Tibial artery (tissue), 4 donors: ENCODE data around the gene SENP6.
"Not testable (repeated sequence)": the region's sequence is repeated elsewhere in the genome, so short reads cannot be mapped to it uniquely, and the experiment has no call there.

Experiments
- DNase-seq, 2 donors: peaks; one replicate each; pipeline ENCODE4 v3.0.0-alpha.2; 2019
- H3K27ac ChIP-seq, 2 donors: fragments of 200-600 bp; sonication (generic) in 1 of 2; 1 replicate in 1 of 2; 2 replicates in 1 of 2; pipeline ENCODE4 v1.5.1; 2018 to 2019; ENCODE audit warnings: mild to moderate bottlenecking in 1 of 2
- H3K27me3 ChIP-seq, 2 donors: fragments of 200-600 bp; sonication (generic) in 1 of 2; one replicate each; pipeline versions ENCODE4 v1.5.1 to v1.6.0; 2016 to 2019
- H3K36me3 ChIP-seq, 3 donors: fragments of 200-600 bp; sonication (generic) in 2 of 3; one replicate each; pipeline ENCODE4 v1.5.1; 2016 to 2019; ENCODE audit warnings: mild to moderate bottlenecking in 2 of 3
- H3K4me1 ChIP-seq, 4 donors: fragments of 200-600 bp; sonication (generic) in 2 of 4; 1 replicate in 3 of 4; 2 replicates in 1 of 4; pipeline ENCODE4 v1.5.1; 2016 to 2019
- H3K4me3 ChIP-seq, 2 donors: fragments of 200-600 bp; sonication (generic) in 1 of 2; 1 replicate in 1 of 2; 2 replicates in 1 of 2; pipeline ENCODE4 v1.5.1; 2018 to 2019; ENCODE audit warnings: mild to moderate bottlenecking in 2 of 2
- H3K9me3 ChIP-seq, 3 donors: fragments of 200-600 bp; sonication (generic) in 1 of 3; one replicate each; pipeline ENCODE4 v1.5.1; 2016 to 2019
- CTCF ChIP-seq, 2 experiments: fragments of 200-600 bp in 1 of 2; fragments of 450-650 bp in 1 of 2; IDR thresholded peaks; one replicate each; pipeline ENCODE4 v1.5.1; 2017 to 2019; ENCODE audit warnings: antibody characterized with exemption in 2 of 2, mild to moderate bottlenecking in 1 of 2, moderate library complexity in 1 of 2
- intact Hi-C: fragments of 100-400 bp; cut with DNase I; formaldehyde crosslinking; loops from one replicate; pipeline ENCODE4 v1.15.0; 2023; ENCODE audit warnings: low total_unique reads

The SENP6 gene

GRCh38 chr6:75623491-75623890 is 21.8 kb downstream of the SENP6 start:
- H3K9me3 ChIP-seq: no peaks in the 10 kb centered on the region
- no peaks in the 10 kb centered on the region for H3K27me3 ChIP-seq
- H3K4me1 ChIP-seq: peaks cover 0 to 60% (median 18%) of the 10 kb centered on the region in 4 donors
- H3K4me3 ChIP-seq: no peak overlapping the region
- no peak for DNase-seq
- H3K27ac ChIP-seq: no peak overlapping the region
- no peak for TF ChIP-seq CTCF (IDR thresholded peaks at IDR 0.05)
- peaks cover 8 to 21% (median 11%) of the 10 kb centered on the region in 3 donors for H3K36me3 ChIP-seq
- intact Hi-C loops: no loop called here

- peaks cover 0 to 53% (median 19%) of the 10 kb centered on the region in 4 donors for H3K4me1 ChIP-seq
- TF ChIP-seq CTCF (IDR thresholded peaks at IDR 0.05): no peak
- no peaks in the 10 kb centered on the region for H3K27me3 ChIP-seq
- intact Hi-C loops: no loop called here
- H3K9me3 ChIP-seq: no peaks in the 10 kb centered on the region
- DNase-seq: no peak
- H3K36me3 ChIP-seq: peaks cover 8 to 25% (median 11%) of the 10 kb centered on the region in 3 donors
- no peak overlapping the region for H3K27ac ChIP-seq
- H3K4me3 ChIP-seq: no peak overlapping the region
Measured at GRCh38 chr6:75624335-75624734, 22.7 kb downstream of the SENP6 start.

DNA sequence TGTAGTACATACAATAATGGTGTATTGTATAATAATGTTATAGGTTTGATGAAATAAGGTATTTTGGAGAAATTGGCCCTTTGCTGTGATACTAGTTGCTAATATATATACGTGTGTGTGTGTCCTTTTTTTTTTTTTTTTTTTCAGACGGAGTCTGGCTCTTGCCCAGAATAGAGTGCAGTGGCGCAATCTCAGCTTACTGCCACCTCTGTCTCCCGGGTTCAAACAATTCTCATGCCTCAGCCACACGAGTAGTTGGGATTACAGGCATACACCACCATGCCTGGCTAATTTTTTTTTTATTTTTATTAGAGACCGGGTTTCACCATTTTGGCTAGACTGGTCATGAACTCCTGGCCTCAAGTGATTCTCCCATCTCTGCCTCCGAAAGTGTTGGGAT is 23.3 kb downstream of the SENP6 start:
- TF ChIP-seq CTCF (IDR thresholded peaks at IDR 0.05): no peak
- no peak for DNase-seq
- H3K36me3 ChIP-seq: peaks cover 8 to 31% (median 11%) of the 10 kb centered on the region in 3 donors

DNA sequence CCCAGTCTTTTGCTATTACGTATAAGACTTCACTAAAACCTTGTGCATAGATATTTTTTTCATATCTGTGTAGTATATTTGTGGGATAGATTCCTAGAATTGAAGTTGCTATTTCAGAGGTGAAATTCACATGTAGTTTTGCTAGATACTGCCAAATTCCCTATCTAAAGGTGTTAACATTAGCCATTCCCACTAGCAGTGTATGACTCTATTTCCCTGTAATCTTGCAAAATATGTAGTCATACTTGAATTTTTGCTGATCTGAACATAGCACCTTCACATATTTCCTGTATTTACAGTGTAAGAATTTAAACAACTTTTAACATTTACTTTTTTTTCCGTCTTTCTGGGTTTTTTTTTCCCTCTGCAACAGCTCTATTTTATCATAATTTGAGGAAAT is 24.9 kb downstream of the SENP6 start:
- no peak for TF ChIP-seq CTCF (IDR thresholded peaks at IDR 0.05)
- no peaks in the 10 kb centered on the region for H3K9me3 ChIP-seq
- peaks cover 8 to 35% (median 11%) of the 10 kb centered on the region in 3 donors for H3K36me3 ChIP-seq
- H3K27ac ChIP-seq: no peak overlapping the region
- no peak for DNase-seq
- intact Hi-C loops: no loop called here
- no peaks in the 10 kb centered on the region for H3K27me3 ChIP-seq
- peaks cover 0 to 33% (median 12%) of the 10 kb centered on the region in 4 donors for H3K4me1 ChIP-seq
- no peak overlapping the region for H3K4me3 ChIP-seq

More for the DNA sequence above, 23.3 kb downstream of the SENP6 start:
- H3K27me3 ChIP-seq: no peaks in the 10 kb centered on the region
- H3K4me1 ChIP-seq: peaks cover 0 to 47% (median 19%) of the 10 kb centered on the region in 4 donors
- H3K9me3 ChIP-seq: no peaks in the 10 kb centered on the region
- intact Hi-C loops: no loop called here
- no peak overlapping the region for H3K27ac ChIP-seq
- no peak overlapping the region for H3K4me3 ChIP-seq

DNA sequence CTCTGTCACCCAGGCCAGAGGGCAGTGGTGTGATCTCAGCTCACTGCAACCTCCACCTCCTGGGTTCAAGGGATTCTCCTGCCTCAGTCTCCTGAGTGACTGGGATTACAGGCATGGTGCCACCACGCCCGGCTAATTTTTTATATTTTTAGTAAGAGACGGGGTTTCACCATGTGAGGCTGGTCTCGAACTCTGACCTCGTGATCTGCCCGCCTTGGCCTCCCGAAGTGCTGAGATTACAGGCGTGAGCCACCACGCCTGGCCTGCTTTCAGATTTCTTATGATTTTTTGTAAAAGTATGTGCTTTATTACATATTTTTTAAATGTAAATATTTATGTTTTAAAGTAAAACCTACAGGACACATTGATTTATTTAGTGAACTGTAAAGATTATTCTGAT is 26.0 kb downstream of the SENP6 start:
- intact Hi-C loops, H3K4me3 ChIP-seq, H3K27me3 ChIP-seq, H3K9me3 ChIP-seq, H3K27ac ChIP-seq, DNase-seq: not testable (repeated sequence)
- peaks cover 0 to 33% (median 12%) of the 10 kb centered on the region in 4 donors for H3K4me1 ChIP-seq
- H3K36me3 ChIP-seq: peaks cover 8 to 35% (median 11%) of the 10 kb centered on the region in 3 donors

DNA sequence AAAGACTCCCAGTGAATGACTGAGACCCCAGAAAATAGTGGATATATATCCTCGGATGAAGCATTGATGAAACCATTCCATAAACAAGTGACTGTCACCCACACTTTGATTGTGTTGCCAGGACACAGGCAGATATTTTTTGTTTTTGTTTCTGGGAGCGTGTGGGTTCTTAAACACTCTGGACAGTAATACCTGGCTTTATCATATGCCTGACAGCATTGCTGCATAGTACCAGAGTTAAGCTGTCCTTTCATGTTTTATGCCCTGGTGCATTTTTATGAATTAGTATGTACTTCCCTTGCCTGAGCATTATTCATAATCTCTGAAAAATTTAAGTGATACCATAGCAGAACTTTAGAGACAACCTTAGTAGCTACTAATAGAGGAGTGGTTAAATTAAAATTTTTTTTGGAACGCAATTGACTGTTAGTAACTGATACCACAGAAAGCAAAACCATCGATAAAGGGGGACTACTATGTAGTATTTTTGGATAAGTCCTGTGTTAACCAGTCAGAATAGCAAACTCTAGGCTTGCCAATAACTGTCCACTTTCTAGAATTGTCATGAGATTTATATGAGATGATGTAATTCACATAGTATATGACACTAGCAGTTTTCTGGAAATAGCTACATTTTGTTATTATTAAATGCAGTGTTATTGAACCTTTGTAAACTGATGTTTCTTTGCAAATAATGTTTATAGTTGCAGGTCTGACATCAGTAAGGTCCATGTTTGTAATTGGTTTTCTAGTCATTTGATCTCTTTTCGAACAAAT is 30.4 kb downstream of the SENP6 start:
- H3K4me1 ChIP-seq: peaks cover 0 to 30% (median 15%) of the 10 kb centered on the region in 4 donors
- H3K27ac ChIP-seq: peak overlapping the region; percentile 5 to 17
- H3K9me3 ChIP-seq: no peaks in the 10 kb centered on the region
- intact Hi-C loops: no loop called here
- TF ChIP-seq CTCF (IDR thresholded peaks at IDR 0.05): no peak
- no peak overlapping the region for H3K4me3 ChIP-seq
- no peaks in the 10 kb centered on the region for H3K27me3 ChIP-seq
- DNase-seq: no peak
- peaks cover 15 to 28% (median 15%) of the 10 kb centered on the region in 3 donors for H3K36me3 ChIP-seq
